Measurements from ENCODE around the gene WDR33.

DNA sequence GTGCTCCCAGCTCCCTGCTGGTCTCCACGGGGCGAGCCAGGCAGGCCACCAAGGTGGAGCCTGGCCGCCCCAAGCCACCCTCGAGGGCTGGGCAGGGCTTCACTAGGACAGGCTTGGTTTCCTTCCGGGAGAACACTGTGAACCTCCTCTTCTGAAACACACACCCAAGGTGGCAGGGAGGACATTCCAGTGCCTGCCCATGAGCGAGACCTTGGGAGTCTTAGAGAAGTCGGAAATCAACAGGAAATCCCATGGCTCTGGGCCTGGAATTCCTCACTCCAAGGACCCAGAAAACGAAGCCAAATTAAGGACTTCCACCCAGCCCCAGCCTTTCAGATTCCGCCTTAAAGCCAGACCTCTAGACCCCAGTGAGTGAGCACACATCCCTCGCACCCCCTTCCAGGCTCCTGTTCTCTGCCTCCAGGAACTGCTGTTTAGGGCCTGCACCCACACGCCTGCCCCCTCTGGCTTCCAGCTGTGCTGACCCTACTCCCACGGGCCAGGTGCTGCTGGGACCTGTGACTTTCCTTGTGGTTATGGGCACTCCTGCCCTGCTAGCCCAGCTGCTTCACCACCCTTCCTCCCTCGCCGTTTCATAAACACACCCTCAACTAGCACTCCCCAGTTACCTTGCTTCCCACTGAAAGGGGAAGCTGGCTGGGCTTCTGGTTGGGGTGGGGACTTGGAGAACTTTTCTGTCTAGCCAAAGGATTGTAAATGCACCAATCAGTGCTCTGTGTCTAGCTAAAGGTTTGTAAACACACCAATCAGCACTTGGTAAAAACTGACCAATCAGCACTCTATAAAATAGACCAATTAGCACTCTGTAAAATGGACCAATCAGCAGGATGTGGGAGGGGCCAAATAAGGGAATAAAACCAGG lies 151.3 kb downstream of the WDR33 start:
- TF ChIP-seq POLR2A (IDR thresholded peaks at IDR 0.05) = no peak
- TF ChIP-seq, protein P1, sequence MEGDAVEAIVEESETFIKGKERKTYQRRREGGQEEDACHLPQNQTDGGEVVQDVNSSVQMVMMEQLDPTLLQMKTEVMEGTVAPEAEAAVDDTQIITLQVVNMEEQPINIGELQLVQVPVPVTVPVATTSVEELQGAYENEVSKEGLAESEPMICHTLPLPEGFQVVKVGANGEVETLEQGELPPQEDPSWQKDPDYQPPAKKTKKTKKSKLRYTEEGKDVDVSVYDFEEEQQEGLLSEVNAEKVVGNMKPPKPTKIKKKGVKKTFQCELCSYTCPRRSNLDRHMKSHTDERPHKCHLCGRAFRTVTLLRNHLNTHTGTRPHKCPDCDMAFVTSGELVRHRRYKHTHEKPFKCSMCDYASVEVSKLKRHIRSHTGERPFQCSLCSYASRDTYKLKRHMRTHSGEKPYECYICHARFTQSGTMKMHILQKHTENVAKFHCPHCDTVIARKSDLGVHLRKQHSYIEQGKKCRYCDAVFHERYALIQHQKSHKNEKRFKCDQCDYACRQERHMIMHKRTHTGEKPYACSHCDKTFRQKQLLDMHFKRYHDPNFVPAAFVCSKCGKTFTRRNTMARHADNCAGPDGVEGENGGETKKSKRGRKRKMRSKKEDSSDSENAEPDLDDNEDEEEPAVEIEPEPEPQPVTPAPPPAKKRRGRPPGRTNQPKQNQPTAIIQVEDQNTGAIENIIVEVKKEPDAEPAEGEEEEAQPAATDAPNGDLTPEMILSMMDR (IDR thresholded peaks at IDR 0.05) = no peak
